CD4-positive, CD25-positive, alpha-beta regulatory T cell (primary cell): Measurements from ENCODE around the gene CNBD2. TPM values are rescaled to one million over a fixed set of nuclear protein-coding genes. Genes with fewer than 3 reads are reported as not detected.
"Not testable (repeated sequence)": the region's sequence is repeated elsewhere in the genome, so short reads cannot be mapped to it uniquely, and the experiment has no call there.

Experiments
- ATAC-seq, 2 donors: fragments of 150-1000 bp; cut with Tn5 transposase; one replicate each; pipeline ENCODE4 v1.10.0; 2021; ENCODE audit warnings: low read depth in 2 of 2, moderate number of reproducible peaks in 2 of 2, moderate library complexity in 1 of 2
- DNase-seq, 3 donors: peaks; one replicate each; pipeline versions ENCODE4 v3.0.0 to v3.0.0-alpha.2; 2012 to 2022; ENCODE audit warnings: mixed read lengths in 1 of 3
- H3K27ac ChIP-seq: one replicate; pipeline ENCODE4 v1.7.0; 2013; ENCODE audit warnings: mild to moderate bottlenecking, low read length; ENCODE audit not compliant: insufficient read depth, poor library complexity, severe bottlenecking
- H3K27me3 ChIP-seq: one replicate; pipeline ENCODE4 v1.7.0; 2013; ENCODE audit warnings: low read length; ENCODE audit not compliant: control insufficient read depth, insufficient read depth
- H3K36me3 ChIP-seq: one replicate; pipeline ENCODE4 v1.7.0; 2013; ENCODE audit warnings: mild to moderate bottlenecking, low read length, moderate library complexity; ENCODE audit not compliant: control insufficient read depth, insufficient read depth
- H3K4me1 ChIP-seq: 2 replicates; pipeline ENCODE4 v1.7.0; 2013; ENCODE audit warnings: mild to moderate bottlenecking, low read length; ENCODE audit not compliant: insufficient read depth, control insufficient read depth, poor library complexity, severe bottlenecking
- H3K4me3 ChIP-seq: one replicate; pipeline ENCODE4 v1.7.0; 2013; ENCODE audit warnings: low read depth, mild to moderate bottlenecking, low read length, moderate library complexity
- H3K9me3 ChIP-seq, 2 experiments: 1 replicate in 1 of 2; 2 replicates in 1 of 2; pipeline ENCODE4 v1.7.0; 2013; ENCODE audit warnings: low read length in 2 of 2, mild to moderate bottlenecking in 1 of 2, moderate library complexity in 1 of 2; ENCODE audit not compliant: control insufficient read depth in 2 of 2
- H3K27ac Mint-ChIP-seq, 3 donors: one replicate each; pipeline ENCODE4 v1.8.0; 2020 to 2022; ENCODE audit warnings: mild to moderate bottlenecking in 3 of 3, mixed read lengths in 3 of 3, moderate library complexity in 2 of 3
- H3K27me3 Mint-ChIP-seq: one replicate; pipeline ENCODE4 v1.8.0; 2022; ENCODE audit warnings: mild to moderate bottlenecking, mixed read lengths
- H3K36me3 Mint-ChIP-seq: one replicate; pipeline ENCODE4 v1.8.0; 2020; ENCODE audit warnings: mixed read lengths
- H3K4me1 Mint-ChIP-seq, 4 donors: one replicate each; pipeline ENCODE4 v1.8.0; 2020 to 2022; ENCODE audit warnings: mixed read lengths in 4 of 4, mild to moderate bottlenecking in 1 of 4
- H3K4me3 Mint-ChIP-seq, 4 donors: one replicate each; pipeline ENCODE4 v1.8.0; 2020 to 2022; ENCODE audit warnings: mild to moderate bottlenecking in 4 of 4, mixed read lengths in 4 of 4, moderate library complexity in 3 of 4
- H3K9me3 Mint-ChIP-seq, 7 donors: one replicate each; pipeline ENCODE4 v1.8.0; 2020 to 2022; ENCODE audit warnings: mixed read lengths in 7 of 7, mild to moderate bottlenecking in 3 of 7, moderate library complexity in 2 of 7
- polyA plus RNA-seq, 4 donors: library from polyadenylated mRNA; unstranded; fragments of 300-500 nt; fragmentation: Illumina TruSeq; gene quantifications; one replicate each; pipeline ENCODE4 v1.2.3, GENCODE V29; 2021
- total RNA-seq: library from RNA; stranded (reverse); gene quantifications from one replicate; pipeline ENCODE4 v1.2.3, GENCODE V29; 2022

CNBD2 gene
- total and polyA plus RNA-seq, 5 donors from 2014 or later, result 8.5 to 24.8 (median 11.3) TPM

DNA sequence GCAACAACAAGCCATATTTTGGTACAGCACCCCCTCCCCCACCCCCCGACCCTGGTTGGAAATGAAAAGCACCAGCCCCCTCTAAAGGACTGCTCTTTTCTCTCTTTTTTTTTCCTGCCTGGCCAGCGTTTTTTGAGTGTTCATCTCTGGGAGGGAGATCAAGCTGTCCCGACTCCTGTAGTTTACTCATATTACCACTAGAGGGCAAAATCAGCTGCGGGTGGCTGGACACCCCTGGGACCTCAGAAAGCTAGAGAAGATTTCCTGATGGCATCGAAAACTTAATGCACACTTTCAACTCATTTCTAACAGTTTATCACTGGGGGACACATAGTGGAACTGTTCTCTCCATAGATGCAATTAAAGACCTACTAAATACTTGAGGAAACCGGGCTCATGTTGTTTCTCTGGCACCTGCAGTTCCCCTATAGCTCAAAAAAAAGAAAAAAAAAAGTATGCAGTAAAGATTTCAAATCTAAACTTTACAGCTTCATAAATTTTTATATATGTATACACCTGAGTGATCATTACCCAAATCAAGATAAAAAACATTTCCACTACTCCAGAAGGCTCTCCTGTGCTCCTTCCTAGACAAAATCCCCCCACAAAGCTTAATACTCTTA lies 24.4 kb downstream of the CNBD2 start:
- no peaks in the 10 kb centered on the region for H3K4me1 ChIP-seq
- H3K27me3 ChIP-seq, result peaks cover 5% of the 10 kb centered on the region
- no peaks in the 10 kb centered on the region for H3K36me3 Mint-ChIP-seq
- H3K9me3 ChIP-seq, result no peaks in the 10 kb centered on the region
- H3K4me1 Mint-ChIP-seq, result peaks cover 4 to 8% (median 6%) of the 10 kb centered on the region in 4 donors
- no peak overlapping the region for H3K4me3 ChIP-seq
- H3K27me3 Mint-ChIP-seq, result peaks cover 32% of the 10 kb centered on the region
- H3K4me3 Mint-ChIP-seq, result peak overlapping the region in 1 of 4 donors; percentile 64
- H3K27ac ChIP-seq, result no peak overlapping the region
- no peaks in the 10 kb centered on the region for H3K36me3 ChIP-seq
- H3K27ac Mint-ChIP-seq, result no peak overlapping the region
- DNase-seq, result peak; percentile 16 to 66 (median 65)
- peak; percentile 76 to 77 for ATAC-seq
- H3K9me3 Mint-ChIP-seq, result no peaks in the 10 kb centered on the region

DNA sequence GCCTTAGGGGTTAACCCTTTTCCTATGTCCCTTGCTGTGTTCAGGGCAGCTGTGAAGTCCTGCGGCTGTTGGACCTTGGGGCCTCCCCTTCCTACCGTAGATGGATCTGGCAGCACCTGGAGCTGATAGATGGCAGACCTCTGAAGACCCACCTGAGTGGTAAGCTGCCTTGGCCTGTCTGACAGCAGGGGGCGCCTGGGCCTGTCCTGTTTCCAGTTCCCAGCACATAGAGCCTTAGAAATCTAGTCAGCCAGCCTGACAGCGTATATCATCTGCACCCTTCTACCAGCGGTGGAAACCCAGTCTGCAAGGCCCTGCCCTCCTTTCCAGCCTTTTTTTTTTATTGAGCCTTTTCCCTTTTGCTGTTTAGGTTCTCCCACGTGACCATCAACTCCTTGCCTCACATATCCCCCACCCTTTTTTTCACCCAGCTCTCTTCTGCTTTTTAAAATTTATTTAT lies 26.6 kb downstream of the CNBD2 start:
- H3K4me1 ChIP-seq, result no peaks in the 10 kb centered on the region
- no peak overlapping the region for H3K27ac ChIP-seq
- peak; percentile 62 to 83 (median 71) for DNase-seq
- Mint-ChIP-seq H3K36me3 (no peaks in the 10 kb centered on the region), H3K4me3 (no peak overlapping the region), H3K9me3 (no peaks in the 10 kb centered on the region), H3K27ac (peak overlapping the region in 2 of 3 donors; percentile 1 to 89), H3K4me1 (peaks cover 4 to 8% (median 6%) of the 10 kb centered on the region in 4 donors), H3K27me3 (peaks cover 19% of the 10 kb centered on the region)
- no peak overlapping the region for H3K4me3 ChIP-seq
- no peaks in the 10 kb centered on the region for H3K36me3 ChIP-seq
- no peaks in the 10 kb centered on the region for H3K9me3 ChIP-seq
- peaks cover under 1% of the 10 kb centered on the region for H3K27me3 ChIP-seq
- ATAC-seq, result peak; percentile 81 to 82

DNA sequence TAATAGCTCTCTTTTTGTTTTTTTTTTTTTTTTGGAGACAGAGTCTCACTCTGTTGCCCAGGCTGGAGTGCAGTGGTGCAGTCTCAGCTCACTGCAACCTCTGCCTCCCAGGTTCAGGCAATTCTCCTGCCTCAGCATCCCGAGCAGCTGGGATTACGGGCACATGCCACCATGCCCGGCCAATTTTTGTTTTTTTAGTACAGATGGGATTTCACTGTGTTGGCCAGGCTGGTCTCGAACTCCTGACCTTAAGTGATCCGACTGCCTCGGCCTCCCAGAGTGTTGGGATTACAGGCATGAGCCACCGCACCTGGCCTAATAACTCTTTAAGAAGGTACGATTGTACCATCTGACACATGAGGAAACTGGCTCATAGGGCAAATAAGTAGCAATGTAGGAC lies 28.1 kb downstream of the CNBD2 start:
- not testable (repeated sequence) for H3K4me1 ChIP-seq, H3K27ac ChIP-seq, H3K36me3 Mint-ChIP-seq, H3K27ac Mint-ChIP-seq, H3K4me3 ChIP-seq, ATAC-seq, H3K27me3 ChIP-seq, H3K9me3 ChIP-seq, H3K36me3 ChIP-seq, H3K4me3 Mint-ChIP-seq, H3K4me1 Mint-ChIP-seq, H3K9me3 Mint-ChIP-seq, DNase-seq
- H3K27me3 Mint-ChIP-seq, result peaks cover 15% of the 10 kb centered on the region

DNA sequence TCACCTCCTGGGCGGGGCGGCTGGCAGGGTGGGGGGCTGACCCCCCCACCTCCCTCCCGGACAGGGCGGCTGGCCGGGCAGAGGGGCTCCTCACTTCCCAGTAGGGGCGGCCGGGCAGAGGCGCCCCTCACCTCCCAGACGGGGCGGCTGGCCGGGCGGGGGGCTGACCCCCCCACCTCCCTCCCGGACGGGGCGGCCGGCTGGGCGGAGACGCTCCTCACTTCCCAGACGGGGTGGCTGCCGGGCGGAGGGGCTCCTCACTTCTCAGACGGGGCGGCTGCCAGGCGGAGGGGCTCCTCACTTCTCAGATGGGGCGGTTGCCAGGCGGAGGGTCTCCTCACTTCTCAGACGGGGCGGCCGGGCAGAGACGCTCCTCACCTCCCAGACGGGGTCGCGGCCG lies 32.9 kb downstream of the CNBD2 start:
- peaks cover 0 to 12% (median 4%) of the 10 kb centered on the region in 7 donors for H3K9me3 Mint-ChIP-seq
- ATAC-seq, H3K27me3 Mint-ChIP-seq, H3K36me3 ChIP-seq, H3K4me3 ChIP-seq, H3K9me3 ChIP-seq, H3K4me1 Mint-ChIP-seq, H3K27ac ChIP-seq, H3K4me1 ChIP-seq, H3K27me3 ChIP-seq, DNase-seq, H3K36me3 Mint-ChIP-seq, H3K4me3 Mint-ChIP-seq, H3K27ac Mint-ChIP-seq: not testable (repeated sequence)

DNA sequence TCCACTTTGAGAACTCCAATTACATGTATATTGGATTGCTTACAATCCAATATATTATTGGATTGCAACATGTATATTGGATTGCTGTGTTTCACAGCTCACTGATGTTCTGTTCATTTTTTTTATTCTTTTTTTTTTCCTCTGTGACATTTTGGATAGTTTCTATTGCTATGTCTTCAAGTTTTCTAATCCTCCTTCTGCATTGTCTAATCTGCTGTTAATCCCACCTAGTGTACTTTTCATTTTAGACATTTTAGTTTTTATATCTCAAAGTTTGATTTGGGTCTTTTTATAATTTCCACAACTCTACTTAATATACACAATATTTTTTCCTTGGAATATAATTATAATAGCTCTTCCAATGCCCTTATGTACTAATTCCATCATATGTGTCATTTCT lies 34.5 kb downstream of the CNBD2 start:
- DNase-seq (no peak), ATAC-seq (no peak)
- Mint-ChIP-seq H3K9me3 (peaks cover 0 to 12% (median 4%) of the 10 kb centered on the region in 7 donors), H3K4me1 (no peaks in the 10 kb centered on the region), H3K4me3 (no peak overlapping the region), H3K27me3 (peaks cover 8% of the 10 kb centered on the region), H3K27ac (no peak overlapping the region), H3K36me3 (no peaks in the 10 kb centered on the region)
- no peak overlapping the region for H3K27ac ChIP-seq
- H3K4me3 ChIP-seq, result no peak overlapping the region
- H3K27me3 ChIP-seq, result no peaks in the 10 kb centered on the region
- no peaks in the 10 kb centered on the region for H3K4me1 ChIP-seq
- H3K9me3 ChIP-seq, result peaks cover 0 to 4% of the 10 kb centered on the region in 2 experiments
- no peaks in the 10 kb centered on the region for H3K36me3 ChIP-seq

DNA sequence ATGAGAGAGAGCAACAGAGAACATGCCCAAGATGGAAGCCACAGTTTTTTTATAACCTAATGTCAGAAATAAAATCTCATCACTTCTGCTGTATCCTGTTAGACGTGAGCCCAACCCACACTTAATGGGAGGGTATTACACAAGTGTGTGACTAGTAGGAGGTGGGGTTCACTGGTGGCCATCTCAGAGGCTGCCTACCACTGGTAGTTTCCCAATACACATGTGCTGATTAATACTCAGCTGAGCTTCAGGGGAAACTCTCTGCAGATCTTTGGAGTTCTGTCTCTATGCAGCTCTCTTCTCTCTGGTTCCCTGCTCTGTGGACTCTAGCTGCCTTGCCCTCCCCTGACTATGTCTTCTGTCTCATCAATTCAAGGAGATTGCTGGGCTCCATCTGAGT lies 35.7 kb downstream of the CNBD2 start:
- DNase-seq, result no peak
- Mint-ChIP-seq H3K9me3 (peaks cover 0 to 12% (median 4%) of the 10 kb centered on the region in 7 donors), H3K36me3 (no peaks in the 10 kb centered on the region), H3K4me1 (no peaks in the 10 kb centered on the region), H3K27me3 (peaks cover 8% of the 10 kb centered on the region), H3K4me3 (no peak overlapping the region), H3K27ac (no peak overlapping the region)
- H3K27ac ChIP-seq, result no peak overlapping the region
- no peak overlapping the region for H3K4me3 ChIP-seq
- H3K36me3 ChIP-seq, result no peaks in the 10 kb centered on the region
- no peaks in the 10 kb centered on the region for H3K4me1 ChIP-seq
- no peaks in the 10 kb centered on the region for H3K27me3 ChIP-seq
- ATAC-seq, result no peak
- H3K9me3 ChIP-seq, result peaks cover 0 to 4% of the 10 kb centered on the region in 2 experiments

DNA sequence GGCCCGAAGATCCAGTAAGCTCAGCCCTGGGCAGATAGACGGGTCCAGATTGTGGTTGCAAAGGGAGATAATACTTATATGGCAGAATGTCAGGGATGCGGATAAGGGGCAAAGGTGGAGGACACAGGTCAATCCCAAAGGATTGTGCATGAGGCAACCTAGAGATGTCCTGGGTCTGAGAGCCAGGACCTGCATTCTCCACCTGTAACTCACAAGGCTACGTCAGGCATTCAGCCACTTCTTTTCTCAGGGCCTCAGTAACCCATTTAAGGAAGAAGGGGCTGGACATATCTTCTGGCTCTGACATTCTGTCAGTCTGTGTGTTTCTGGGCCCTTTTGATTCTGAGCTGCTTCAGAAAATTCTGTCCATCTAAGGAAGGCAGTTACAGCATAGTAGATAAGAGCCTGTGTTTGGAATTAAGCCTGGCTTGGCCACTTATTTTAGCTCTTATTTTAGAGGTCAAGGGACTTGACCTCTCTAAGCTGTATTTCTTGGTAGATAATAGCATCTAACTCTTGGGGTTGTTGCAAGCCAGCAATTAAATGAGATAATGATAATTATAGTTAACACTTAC lies 40.2 kb downstream of the CNBD2 start:
- no peaks in the 10 kb centered on the region for H3K4me1 Mint-ChIP-seq
- Histone ChIP-seq H3K27ac (no peak overlapping the region), H3K36me3 (no peaks in the 10 kb centered on the region), H3K9me3 (peaks cover 0 to 4% of the 10 kb centered on the region in 2 experiments), H3K4me3 (no peak overlapping the region), H3K4me1 (no peaks in the 10 kb centered on the region), H3K27me3 (no peaks in the 10 kb centered on the region)
- DNase-seq, result no peak
- H3K27ac Mint-ChIP-seq, result no peak overlapping the region
- no peaks in the 10 kb centered on the region for H3K36me3 Mint-ChIP-seq
- ATAC-seq, result no peak
- peaks cover 0 to 6% (median 0%) of the 10 kb centered on the region in 7 donors for H3K9me3 Mint-ChIP-seq
- peaks cover 3% of the 10 kb centered on the region for H3K27me3 Mint-ChIP-seq
- H3K4me3 Mint-ChIP-seq, result no peak overlapping the region

DNA sequence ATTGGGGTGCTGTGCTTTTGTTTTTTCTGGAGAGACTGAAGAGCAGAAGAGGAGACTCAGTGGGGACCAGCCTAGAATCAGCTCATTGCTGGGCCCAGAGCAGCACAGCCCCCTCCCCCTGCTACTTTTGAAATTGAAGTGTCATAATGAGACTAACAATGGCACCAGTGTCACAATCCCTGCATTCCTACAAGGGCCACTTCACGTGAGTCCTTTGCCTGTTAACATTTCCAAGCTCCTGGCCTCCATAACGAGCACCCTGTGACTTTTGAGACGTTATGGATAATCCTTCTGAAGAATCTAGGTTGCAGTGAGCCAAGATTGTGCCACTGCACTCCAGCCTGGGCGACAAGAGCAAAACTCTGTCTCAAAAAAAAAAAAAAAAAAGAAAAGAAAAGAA lies 41.7 kb downstream of the CNBD2 start:
- H3K27me3 ChIP-seq, result no peaks in the 10 kb centered on the region
- Mint-ChIP-seq H3K4me3 (no peak overlapping the region), H3K27me3 (no peaks in the 10 kb centered on the region), H3K27ac (no peak overlapping the region), H3K4me1 (no peaks in the 10 kb centered on the region), H3K9me3 (no peaks in the 10 kb centered on the region), H3K36me3 (no peaks in the 10 kb centered on the region)
- DNase-seq (no peak), ATAC-seq (no peak)
- H3K4me3 ChIP-seq, result no peak overlapping the region
- no peak overlapping the region for H3K27ac ChIP-seq
- no peaks in the 10 kb centered on the region for H3K9me3 ChIP-seq
- H3K36me3 ChIP-seq, result no peaks in the 10 kb centered on the region
- no peaks in the 10 kb centered on the region for H3K4me1 ChIP-seq
